DND-41 (cell line): Measurements from ENCODE around the gene NFATC2.

ENCODE experiments used
- ATAC-seq: fragments of 200-7000 bp; cut with Tn5 transposase; 3 replicates; pipeline ENCODE4 v1.9.1; 2021; ENCODE audit warnings: low read depth; ENCODE audit not compliant: insufficient read depth
- DNase-seq: peaks from one replicate; pipeline ENCODE4 v3.0.0-alpha.2; 2020
- H2AFZ ChIP-seq: 2 replicates; pipeline ENCODE4 v1.6.0; 2012; ENCODE audit warnings: low read depth, low read length
- H3K27ac ChIP-seq: 2 replicates; pipeline ENCODE4 v1.5.1; 2012; ENCODE audit warnings: low read length, inconsistent platforms
- H3K27me3 ChIP-seq: fragments of 200-600 bp; sonication (generic); 2 replicates; pipeline ENCODE4 v1.6.0; 2012; ENCODE audit warnings: low read length, mild to moderate bottlenecking, inconsistent platforms; ENCODE audit not compliant: insufficient read depth, poor library complexity
- H3K36me3 ChIP-seq: 2 replicates; pipeline ENCODE4 v1.5.1; 2012; ENCODE audit warnings: low read length, inconsistent platforms; ENCODE audit not compliant: insufficient read depth
- H3K4me1 ChIP-seq: 2 replicates; pipeline ENCODE4 v1.5.1; 2012; ENCODE audit warnings: mild to moderate bottlenecking, low read length; ENCODE audit not compliant: insufficient read depth
- H3K4me2 ChIP-seq: 2 replicates; pipeline ENCODE4 v1.6.0; 2012; ENCODE audit warnings: mild to moderate bottlenecking, moderate library complexity, low read length, inconsistent platforms; ENCODE audit not compliant: insufficient read depth
- H3K4me3 ChIP-seq, 2 experiments: fragments of 200-600 bp in 1 of 2; shearing (Covaris generic) in 1 of 2; 2 replicates each; pipeline ENCODE4 v1.5.1; 2012 to 2016; ENCODE audit warnings: inconsistent platforms in 2 of 2, low read length in 2 of 2, mild to moderate bottlenecking in 2 of 2, low read depth in 1 of 2, moderate library complexity in 1 of 2
- H3K79me2 ChIP-seq: 2 replicates; pipeline ENCODE4 v1.6.0; 2012; ENCODE audit warnings: low read length, inconsistent platforms; ENCODE audit not compliant: insufficient read depth
- H3K9ac ChIP-seq: 2 replicates; pipeline ENCODE4 v1.6.0; 2012; ENCODE audit warnings: low read depth, mild to moderate bottlenecking, inconsistent platforms, low read length, moderate library complexity
- H3K9me3 ChIP-seq: 2 replicates; pipeline ENCODE4 v1.5.1; 2012; ENCODE audit warnings: low read length, moderate library complexity, mild to moderate bottlenecking, inconsistent platforms; ENCODE audit not compliant: insufficient read depth, severe bottlenecking
- H4K20me1 ChIP-seq: 2 replicates; pipeline ENCODE4 v1.6.0; 2012; ENCODE audit warnings: low read length; ENCODE audit not compliant: insufficient read depth
- EZH2 ChIP-seq: IDR thresholded peaks from 3 replicates; pipeline ENCODE4 v1.6.1; 2012; ENCODE audit warnings: borderline replicate concordance, low read depth, mild to moderate bottlenecking, moderate library complexity, low read length, inconsistent platforms; ENCODE audit not compliant: severe bottlenecking
- TF ChIP-seq, protein P1 (sequence below): IDR thresholded peaks from 2 replicates; pipeline ENCODE4 v1.5.1; 2012; ENCODE audit warnings: borderline replicate concordance, low read length, moderate library complexity, mild to moderate bottlenecking; ENCODE audit not compliant: poor library complexity, severe bottlenecking; ENCODE audit errors: extremely low read depth

The NFATC2 gene

DNA sequence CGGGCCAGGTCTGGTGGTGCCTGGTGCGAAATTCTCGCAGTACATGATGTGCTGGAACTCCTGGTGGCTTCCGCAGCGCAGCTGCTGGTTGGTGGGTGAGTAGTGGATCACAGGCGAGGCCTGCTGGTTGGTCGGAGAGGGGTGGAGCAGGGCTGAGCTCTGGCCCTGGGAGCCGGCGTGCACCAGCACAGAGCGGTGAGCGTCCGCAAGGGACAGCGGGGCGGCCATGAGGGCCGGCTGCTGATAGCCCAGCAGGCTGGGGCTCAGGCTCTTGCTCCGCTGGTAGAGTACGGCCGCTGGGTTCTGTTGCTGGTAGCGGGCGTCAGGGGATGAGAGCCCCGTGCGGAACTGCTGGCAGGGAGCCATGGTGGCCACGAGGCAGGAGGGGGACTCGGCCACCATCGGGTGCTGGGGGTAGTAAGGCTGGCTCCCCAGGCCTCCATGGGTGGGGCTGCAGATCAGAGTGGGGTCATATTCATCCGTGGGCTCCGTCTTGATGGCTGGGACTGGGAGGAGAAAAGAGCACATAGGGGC lies 110.2 kb downstream of the NFATC2 start:
- H3K4me3 ChIP-seq: no peak overlapping the region
- no peak for DNase-seq
- no peaks in the 10 kb centered on the region for H3K9me3 ChIP-seq
- H3K4me2 ChIP-seq: no peak overlapping the region
- TF ChIP-seq, protein P1, sequence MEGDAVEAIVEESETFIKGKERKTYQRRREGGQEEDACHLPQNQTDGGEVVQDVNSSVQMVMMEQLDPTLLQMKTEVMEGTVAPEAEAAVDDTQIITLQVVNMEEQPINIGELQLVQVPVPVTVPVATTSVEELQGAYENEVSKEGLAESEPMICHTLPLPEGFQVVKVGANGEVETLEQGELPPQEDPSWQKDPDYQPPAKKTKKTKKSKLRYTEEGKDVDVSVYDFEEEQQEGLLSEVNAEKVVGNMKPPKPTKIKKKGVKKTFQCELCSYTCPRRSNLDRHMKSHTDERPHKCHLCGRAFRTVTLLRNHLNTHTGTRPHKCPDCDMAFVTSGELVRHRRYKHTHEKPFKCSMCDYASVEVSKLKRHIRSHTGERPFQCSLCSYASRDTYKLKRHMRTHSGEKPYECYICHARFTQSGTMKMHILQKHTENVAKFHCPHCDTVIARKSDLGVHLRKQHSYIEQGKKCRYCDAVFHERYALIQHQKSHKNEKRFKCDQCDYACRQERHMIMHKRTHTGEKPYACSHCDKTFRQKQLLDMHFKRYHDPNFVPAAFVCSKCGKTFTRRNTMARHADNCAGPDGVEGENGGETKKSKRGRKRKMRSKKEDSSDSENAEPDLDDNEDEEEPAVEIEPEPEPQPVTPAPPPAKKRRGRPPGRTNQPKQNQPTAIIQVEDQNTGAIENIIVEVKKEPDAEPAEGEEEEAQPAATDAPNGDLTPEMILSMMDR: no peak
- TF ChIP-seq EZH2: no peak
- no peaks in the 10 kb centered on the region for H3K79me2 ChIP-seq
- H3K27ac ChIP-seq: no peak overlapping the region
- no peaks in the 10 kb centered on the region for H3K27me3 ChIP-seq
- no peak for ATAC-seq
- no peaks in the 10 kb centered on the region for H3K4me1 ChIP-seq
- H2AFZ ChIP-seq: no peak overlapping the region
- H4K20me1 ChIP-seq: no peaks in the 10 kb centered on the region
- H3K36me3 ChIP-seq: no peaks in the 10 kb centered on the region
- no peak overlapping the region for H3K9ac ChIP-seq

DNA sequence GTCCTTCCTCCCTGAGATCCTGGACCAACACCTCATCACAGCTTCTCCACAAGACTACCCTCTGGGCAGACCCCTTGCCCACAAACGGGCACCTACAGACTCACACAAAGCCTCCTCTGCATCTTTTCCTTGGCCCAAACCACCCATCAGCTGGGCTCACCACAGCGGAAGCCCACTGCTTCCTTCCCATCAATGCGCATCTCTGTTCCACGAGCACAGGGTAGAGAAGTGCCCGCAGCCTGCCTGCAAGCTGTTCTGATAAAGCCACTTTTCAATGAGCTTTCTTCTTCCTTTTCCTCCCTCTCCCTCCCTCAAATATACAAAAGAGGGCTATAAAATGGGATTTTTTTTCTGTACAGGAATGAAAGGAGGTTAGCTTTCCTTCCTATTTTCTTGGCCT lies 111.2 kb downstream of the NFATC2 start:
- Histone ChIP-seq H3K27me3 (no peaks in the 10 kb centered on the region), H3K36me3 (no peaks in the 10 kb centered on the region), H4K20me1 (no peaks in the 10 kb centered on the region), H3K79me2 (no peaks in the 10 kb centered on the region), H3K4me2 (no peak overlapping the region), H3K4me3 (no peak overlapping the region), H3K4me1 (no peaks in the 10 kb centered on the region), H3K9me3 (no peaks in the 10 kb centered on the region), H2AFZ (no peak overlapping the region), H3K9ac (no peak overlapping the region), H3K27ac (no peak overlapping the region)
- DNase-seq (no peak), ATAC-seq (no peak)
- no peak for TF ChIP-seq EZH2
- TF ChIP-seq, protein P1: no peak

DNA sequence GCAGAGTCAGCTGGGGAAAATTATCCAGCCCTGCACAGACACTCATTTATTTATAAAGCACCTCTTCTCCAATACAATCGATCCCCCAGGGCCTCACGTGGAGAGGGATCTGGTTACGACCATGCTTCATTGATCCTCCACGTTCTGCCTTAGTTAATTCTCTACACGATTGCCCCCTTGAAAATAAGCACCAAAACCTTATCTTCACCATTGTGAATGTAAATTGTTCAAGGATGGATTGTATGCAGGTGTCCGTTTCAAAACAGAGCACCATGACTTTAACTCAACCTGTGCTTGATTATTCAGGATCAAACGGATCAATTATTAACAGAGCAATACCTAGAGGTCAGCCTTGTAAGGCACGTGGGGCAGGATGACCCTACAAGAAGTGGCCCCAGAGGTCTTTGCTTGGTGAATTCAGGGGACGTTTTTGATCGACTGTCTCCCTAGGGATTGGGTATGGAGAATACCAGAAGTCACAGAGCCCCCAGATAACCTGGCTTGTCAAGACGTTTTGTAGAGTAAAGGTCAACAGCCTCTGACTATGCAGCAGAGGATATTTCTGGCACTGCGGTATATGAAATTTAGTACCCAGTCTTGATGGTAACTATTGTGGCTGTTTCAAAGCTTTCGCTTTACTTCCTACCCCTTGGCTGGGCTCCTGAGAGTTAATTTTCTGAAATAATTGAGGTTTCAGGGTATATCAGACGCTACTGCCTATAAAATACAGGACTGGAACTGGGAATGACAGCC lies 112.1 kb downstream of the NFATC2 start:
- H3K9me3 ChIP-seq: no peaks in the 10 kb centered on the region
- H3K79me2 ChIP-seq: no peaks in the 10 kb centered on the region
- H2AFZ ChIP-seq: no peak overlapping the region
- H3K36me3 ChIP-seq: no peaks in the 10 kb centered on the region
- DNase-seq (no peak), ATAC-seq (no peak)
- no peak overlapping the region for H3K9ac ChIP-seq
- no peak overlapping the region for H3K4me2 ChIP-seq
- no peak overlapping the region for H3K27ac ChIP-seq
- no peak overlapping the region for H3K4me3 ChIP-seq
- H4K20me1 ChIP-seq: no peaks in the 10 kb centered on the region
- H3K4me1 ChIP-seq: no peaks in the 10 kb centered on the region
- H3K27me3 ChIP-seq: no peaks in the 10 kb centered on the region
- no peak for TF ChIP-seq EZH2
- TF ChIP-seq, protein P1: no peak

DNA sequence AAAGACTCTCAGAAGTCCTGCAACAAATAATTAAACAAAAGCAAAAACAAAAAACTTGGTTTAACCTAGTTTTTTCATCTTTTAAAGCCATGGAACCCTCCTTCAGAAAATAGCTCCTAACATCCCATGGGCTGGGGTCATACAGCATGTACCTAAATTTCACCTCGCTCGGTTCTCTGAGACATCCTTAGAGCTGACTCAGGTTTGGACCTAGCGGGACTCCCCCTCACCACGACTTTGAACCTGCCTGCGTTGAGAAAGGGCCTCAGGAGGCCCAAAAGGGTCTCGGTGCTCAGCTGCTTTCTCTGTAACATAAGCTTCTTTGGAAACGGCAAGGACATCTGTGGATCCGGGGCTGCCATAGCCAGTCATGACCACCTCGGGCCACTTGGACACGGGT lies 112.8 kb downstream of the NFATC2 start:
- Histone ChIP-seq H3K27me3 (peaks cover 3% of the 10 kb centered on the region), H3K27ac (no peak overlapping the region), H3K4me2 (no peak overlapping the region), H2AFZ (no peak overlapping the region), H3K36me3 (no peaks in the 10 kb centered on the region), H3K79me2 (no peaks in the 10 kb centered on the region), H3K4me3 (no peak overlapping the region), H3K9me3 (no peaks in the 10 kb centered on the region), H4K20me1 (no peaks in the 10 kb centered on the region), H3K9ac (no peak overlapping the region), H3K4me1 (no peaks in the 10 kb centered on the region)
- no peak for DNase-seq
- no peak for ATAC-seq
- TF ChIP-seq, protein P1: no peak
- no peak for TF ChIP-seq EZH2
